OCI-LY3 (cell line): ENCODE measurements around the gene WDR31.

Experiments
- H2AFZ ChIP-seq: fragments of 200-600, 300-600 bp; shearing (Covaris generic); 2 replicates; pipeline ENCODE4 v1.6.0; 2014; ENCODE audit warnings: antibody characterized with exemption, low read depth, low read length
- H3K27ac ChIP-seq: fragments of 200-600, 300-600 bp; sonication (generic); 2 replicates; pipeline ENCODE4 v1.5.1; 2014; ENCODE audit warnings: mild to moderate bottlenecking, low read length, moderate library complexity, mixed read lengths
- H3K27me3 ChIP-seq: fragments of 200-600, 300-600 bp; sonication (generic); 2 replicates; pipeline ENCODE4 v1.6.1; 2014; ENCODE audit warnings: low read depth, low read length, mixed read lengths
- H3K36me3 ChIP-seq: fragments of 200-600, 300-600 bp; sonication (generic); replicated peaks from 2 replicates; pipeline ENCODE3; 2014; ENCODE audit warnings: low read depth, low read length, mixed read lengths
- H3K4me1 ChIP-seq: fragments of 300-600, 200-600 bp; sonication (generic); 2 replicates; pipeline ENCODE4 v1.6.1; 2014; ENCODE audit warnings: low read length, mixed read lengths
- H3K4me2 ChIP-seq: fragments of 200-600, 300-600 bp; sonication (generic); 2 replicates; pipeline ENCODE4 v1.6.1; 2014; ENCODE audit warnings: low read length, mixed read lengths
- H3K4me3 ChIP-seq: fragments of 300-600, 200-600 bp; sonication (generic); 2 replicates; pipeline ENCODE4 v1.5.1; 2014; ENCODE audit warnings: antibody characterized with exemption, mild to moderate bottlenecking, low read length, moderate library complexity
- H3K79me2 ChIP-seq: fragments of 300-600, 200-600 bp; shearing (Covaris generic); 2 replicates; pipeline ENCODE4 v1.6.1; 2014; ENCODE audit warnings: mild to moderate bottlenecking, low read length, mixed read lengths
- H3K9ac ChIP-seq: fragments of 300-600, 200-600 bp; shearing (Covaris generic); 2 replicates; pipeline ENCODE4 v1.6.0; 2014; ENCODE audit warnings: mild to moderate bottlenecking, low read length, moderate library complexity
- H3K9me3 ChIP-seq: fragments of 200-600, 300-600 bp; shearing (Covaris generic); 2 replicates; pipeline ENCODE4 v1.6.1; 2014; ENCODE audit warnings: low read length, mixed read lengths; ENCODE audit not compliant: insufficient read depth
- H4K20me1 ChIP-seq: fragments of 200-600, 300-600 bp; sonication (generic); 2 replicates; pipeline ENCODE4 v1.6.1; 2016; ENCODE audit warnings: low read length, mixed read lengths; ENCODE audit not compliant: insufficient read depth
- EZH2phosphoT487 ChIP-seq: fragments of 200-600 bp; shearing (Covaris generic); IDR thresholded peaks from 2 replicates; pipeline ENCODE4 v1.6.1; 2018; ENCODE audit warnings: antibody characterized with exemption, mixed run types, low read depth
- TF ChIP-seq, protein P1 (sequence below): fragments of 200-600, 300-600 bp; sonication (generic); IDR thresholded peaks from 2 replicates; pipeline ENCODE4 v1.5.1; 2014; ENCODE audit warnings: antibody characterized with exemption, low read length, low read depth

The WDR31 gene

DNA sequence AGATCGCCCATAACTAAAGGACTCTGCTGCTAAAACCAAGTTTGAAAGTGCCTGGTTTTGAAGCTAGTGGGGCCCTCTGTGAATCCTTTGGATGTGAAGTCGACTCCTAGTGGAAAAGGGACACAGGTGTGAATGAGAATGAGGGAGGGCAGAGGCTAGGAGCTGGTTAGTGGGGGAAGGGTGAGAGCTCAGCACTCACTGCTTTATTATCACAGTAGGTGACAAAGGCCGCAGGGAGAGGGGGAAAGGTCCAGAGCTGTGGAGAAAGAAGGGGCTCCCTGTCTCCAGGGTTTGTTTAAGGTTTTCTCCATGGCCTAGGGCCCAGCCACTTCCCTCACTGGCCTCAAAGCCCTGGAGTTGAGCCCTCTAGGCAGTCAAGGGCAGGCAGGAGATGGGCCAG lies 33.2 kb upstream of the WDR31 start:
- Histone ChIP-seq H3K4me1 (peaks cover 12% of the 10 kb centered on the region; the same call in 1 of the 2 replicates), H3K9ac (no peak overlapping the region), H3K27ac (no peak overlapping the region), H3K36me3 (peaks cover 32% of the 10 kb centered on the region), H3K27me3 (no peaks in the 10 kb centered on the region), H3K9me3 (no peaks in the 10 kb centered on the region), H3K79me2 (peaks cover 11% of the 10 kb centered on the region), H2AFZ (no peak overlapping the region), H3K4me3 (no peak overlapping the region), H4K20me1 (no peaks in the 10 kb centered on the region; the same call in 1 of the 2 replicates), H3K4me2 (no peak overlapping the region)
- TF ChIP-seq, protein P1, sequence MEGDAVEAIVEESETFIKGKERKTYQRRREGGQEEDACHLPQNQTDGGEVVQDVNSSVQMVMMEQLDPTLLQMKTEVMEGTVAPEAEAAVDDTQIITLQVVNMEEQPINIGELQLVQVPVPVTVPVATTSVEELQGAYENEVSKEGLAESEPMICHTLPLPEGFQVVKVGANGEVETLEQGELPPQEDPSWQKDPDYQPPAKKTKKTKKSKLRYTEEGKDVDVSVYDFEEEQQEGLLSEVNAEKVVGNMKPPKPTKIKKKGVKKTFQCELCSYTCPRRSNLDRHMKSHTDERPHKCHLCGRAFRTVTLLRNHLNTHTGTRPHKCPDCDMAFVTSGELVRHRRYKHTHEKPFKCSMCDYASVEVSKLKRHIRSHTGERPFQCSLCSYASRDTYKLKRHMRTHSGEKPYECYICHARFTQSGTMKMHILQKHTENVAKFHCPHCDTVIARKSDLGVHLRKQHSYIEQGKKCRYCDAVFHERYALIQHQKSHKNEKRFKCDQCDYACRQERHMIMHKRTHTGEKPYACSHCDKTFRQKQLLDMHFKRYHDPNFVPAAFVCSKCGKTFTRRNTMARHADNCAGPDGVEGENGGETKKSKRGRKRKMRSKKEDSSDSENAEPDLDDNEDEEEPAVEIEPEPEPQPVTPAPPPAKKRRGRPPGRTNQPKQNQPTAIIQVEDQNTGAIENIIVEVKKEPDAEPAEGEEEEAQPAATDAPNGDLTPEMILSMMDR, result no peak
- no peak for TF ChIP-seq EZH2phosphoT487

DNA sequence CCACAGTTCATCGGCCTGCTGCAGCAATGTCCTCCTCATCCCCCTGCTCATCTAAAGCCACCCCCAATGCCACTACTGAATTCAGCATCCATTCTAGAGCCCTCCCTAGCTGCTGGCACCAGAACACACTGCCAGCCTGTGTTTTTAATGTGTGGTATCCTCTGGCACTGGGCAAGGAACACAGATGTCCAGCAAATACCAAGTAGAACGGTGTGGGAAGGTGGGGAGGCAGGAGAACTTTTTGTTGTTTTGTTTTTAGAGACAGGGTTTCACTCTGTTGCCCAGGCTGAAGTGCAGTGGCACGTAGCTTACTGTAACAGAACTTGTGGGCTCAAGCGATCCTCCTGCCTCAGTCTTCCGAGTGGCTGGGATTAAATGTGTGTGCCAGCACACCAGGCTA lies 32.0 kb upstream of the WDR31 start:
- no peaks in the 10 kb centered on the region for H3K9me3 ChIP-seq
- TF ChIP-seq, protein P1, result no peak
- peaks cover 4% of the 10 kb centered on the region; the same call in 1 of the 2 replicates for H3K4me1 ChIP-seq
- no peak overlapping the region for H3K4me3 ChIP-seq
- no peaks in the 10 kb centered on the region for H3K27me3 ChIP-seq
- no peak overlapping the region for H3K27ac ChIP-seq
- H3K36me3 ChIP-seq, result peaks cover 32% of the 10 kb centered on the region
- H4K20me1 ChIP-seq, result no peaks in the 10 kb centered on the region; the same call in 1 of the 2 replicates
- no peak overlapping the region for H3K9ac ChIP-seq
- no peak overlapping the region for H3K4me2 ChIP-seq
- H3K79me2 ChIP-seq, result peaks cover 11% of the 10 kb centered on the region
- H2AFZ ChIP-seq, result no peak overlapping the region

DNA sequence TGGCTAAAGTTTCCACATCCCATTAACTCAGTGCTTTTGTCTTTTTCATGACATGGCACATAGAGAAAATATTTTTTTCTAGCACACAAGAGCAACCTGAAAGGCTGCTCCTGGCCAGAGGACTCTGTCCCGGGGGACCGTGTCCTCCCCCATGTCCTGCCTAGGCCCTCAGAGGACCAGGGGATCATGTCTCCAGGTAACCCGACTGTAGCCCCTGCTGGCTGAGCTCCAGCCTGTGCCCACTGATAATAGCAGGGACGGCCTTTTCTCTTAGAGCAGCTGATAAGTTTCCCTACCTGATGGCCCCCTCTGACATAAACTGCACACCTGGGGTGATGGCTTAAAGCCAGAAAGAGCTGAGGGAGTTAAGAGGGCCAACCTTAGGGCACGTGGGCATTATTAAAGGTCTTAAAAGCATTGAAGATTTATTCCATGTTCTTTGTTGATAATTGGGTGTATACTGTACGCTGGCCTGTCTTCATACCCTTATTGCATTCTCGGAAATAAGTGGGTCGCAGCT lies 30.8 kb upstream of the WDR31 start:
- Histone ChIP-seq H3K36me3 (peaks cover 32% of the 10 kb centered on the region), H3K9me3 (no peaks in the 10 kb centered on the region), H3K79me2 (peaks cover 6% of the 10 kb centered on the region), H3K4me2 (no peak overlapping the region), H3K9ac (no peak overlapping the region), H3K4me1 (peaks cover 4% of the 10 kb centered on the region; the same call in 1 of the 2 replicates), H2AFZ (no peak overlapping the region), H3K27ac (no peak overlapping the region), H4K20me1 (no peaks in the 10 kb centered on the region; the same call in 1 of the 2 replicates), H3K4me3 (no peak overlapping the region), H3K27me3 (no peaks in the 10 kb centered on the region)
- TF ChIP-seq, protein P1, result no peak
- no peak for TF ChIP-seq EZH2phosphoT487

DNA sequence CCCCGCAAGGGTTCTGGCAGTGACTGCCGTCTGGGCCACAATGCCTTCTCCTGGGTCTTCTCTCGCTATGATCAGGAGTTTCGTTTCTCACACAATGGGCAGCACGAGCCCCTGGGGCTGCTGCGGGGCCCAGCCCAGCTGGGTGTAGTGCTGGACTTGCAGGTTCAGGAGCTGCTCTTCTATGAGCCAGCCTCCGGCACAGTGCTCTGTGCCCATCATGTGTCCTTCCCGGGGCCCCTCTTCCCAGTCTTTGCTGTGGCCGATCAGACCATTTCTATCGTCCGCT lies 29.7 kb upstream of the WDR31 start:
- H3K27me3 ChIP-seq, result no peaks in the 10 kb centered on the region
- peaks cover 24% of the 10 kb centered on the region for H3K36me3 ChIP-seq
- no peaks in the 10 kb centered on the region for H3K9me3 ChIP-seq
- H3K4me2 ChIP-seq, result no peak overlapping the region
- no peaks in the 10 kb centered on the region for H3K79me2 ChIP-seq
- H3K4me3 ChIP-seq, result no peak overlapping the region
- no peaks in the 10 kb centered on the region for H3K4me1 ChIP-seq
- no peak overlapping the region for H3K9ac ChIP-seq
- H2AFZ ChIP-seq, result no peak overlapping the region
- no peak for TF ChIP-seq EZH2phosphoT487
- TF ChIP-seq, protein P1, result no peak
- no peaks in the 10 kb centered on the region; the same call in 1 of the 2 replicates for H4K20me1 ChIP-seq
- no peak overlapping the region for H3K27ac ChIP-seq
